ENCODE data around the gene ARHGEF4. TPM values are rescaled to one million over a fixed set of nuclear protein-coding genes. Genes with fewer than 3 reads are reported as not detected.

Gene ARHGEF4
- total and polyA plus RNA-seq, 3 experiments from 2014 or later, result 0.51 to 5.3 (median 1.2) TPM

- H3K27me3 Mint-ChIP-seq, result peaks cover 9 to 23% of the 10 kb centered on the region in 2 donors
- no peaks in the 10 kb centered on the region for H3K36me3 Mint-ChIP-seq
- Histone ChIP-seq H3K9me3 (ENCODE audit: low read length) (no peaks in the 10 kb centered on the region), H3K4me3 (ENCODE audit: low read length) (no peak overlapping the region), H3K4me1 (ENCODE audit: insufficient read depth, low read length) (no peaks in the 10 kb centered on the region), H3K27me3 (ENCODE audit: insufficient read depth, low read length, poor library complexity, severe bottlenecking) (no peaks in the 10 kb centered on the region), H3K27ac (ENCODE audit: low read depth, low read length) (no peak overlapping the region), H3K36me3 (ENCODE audit: insufficient read depth, low read length) (no peaks in the 10 kb centered on the region)
- DNase-seq, result no peak
- ChIA-PET CTCF (interaction anchor here (3.9 kb wide), 1 partner anchor 118 kb away, joined by 15 read pairs; no protein-coding TSS in a partner anchor), POLR2A (no interaction called here)
- H3K27ac Mint-ChIP-seq, result no peak overlapping the region
- no peaks in the 10 kb centered on the region for H3K4me1 Mint-ChIP-seq
- no peak overlapping the region for H3K4me3 Mint-ChIP-seq
- no peaks in the 10 kb centered on the region for H3K9me3 Mint-ChIP-seq
Observed at GRCh38 chr2:130915595-130916437, 79.1 kb downstream of the ARHGEF4 start.

- H3K9me3 ChIP-seq (ENCODE audit: low read length), result no peaks in the 10 kb centered on the region
- DNase-seq, result no peak
- H3K4me1 Mint-ChIP-seq, result no peaks in the 10 kb centered on the region
- H3K36me3 ChIP-seq (ENCODE audit: insufficient read depth, low read length), result no peaks in the 10 kb centered on the region
- H3K4me3 Mint-ChIP-seq, result no peak overlapping the region
- H3K9me3 Mint-ChIP-seq, result no peaks in the 10 kb centered on the region
- ChIA-PET CTCF (interaction anchor here (3.9 kb wide), 1 partner anchor 119 kb away, joined by 15 read pairs; no protein-coding TSS in a partner anchor), POLR2A (no interaction called here)
- H3K27ac Mint-ChIP-seq, result no peak overlapping the region
- H3K27me3 ChIP-seq (ENCODE audit: insufficient read depth, low read length, poor library complexity, severe bottlenecking), result no peaks in the 10 kb centered on the region
- no peak overlapping the region for H3K27ac ChIP-seq (ENCODE audit: low read depth, low read length)
- no peaks in the 10 kb centered on the region for H3K4me1 ChIP-seq (ENCODE audit: insufficient read depth, low read length)
- no peaks in the 10 kb centered on the region for H3K36me3 Mint-ChIP-seq
- H3K27me3 Mint-ChIP-seq, result peaks cover 9 to 23% of the 10 kb centered on the region in 2 donors
- no peak overlapping the region for H3K4me3 ChIP-seq (ENCODE audit: low read length)
Observed at GRCh38 chr2:130916438-130916705, 79.7 kb downstream of the ARHGEF4 start.

GRCh38 chr2:130917006-130917688 lies 80.4 kb downstream of the ARHGEF4 start:
- no peak for DNase-seq
- H3K9me3 Mint-ChIP-seq, result no peaks in the 10 kb centered on the region
- CTCF ChIA-PET, result interaction anchor here (3.9 kb wide), 1 partner anchor 120 kb away, joined by 15 read pairs; no protein-coding TSS in a partner anchor
- peaks cover 9 to 23% of the 10 kb centered on the region in 2 donors for H3K27me3 Mint-ChIP-seq
- POLR2A ChIA-PET, result no interaction called here
- H3K4me3 ChIP-seq (ENCODE audit: low read length), result no peak overlapping the region
- no peaks in the 10 kb centered on the region for H3K36me3 Mint-ChIP-seq
- H3K27ac ChIP-seq (ENCODE audit: low read depth, low read length), result no peak overlapping the region
- no peaks in the 10 kb centered on the region for H3K9me3 ChIP-seq (ENCODE audit: low read length)
- no peak overlapping the region for H3K27ac Mint-ChIP-seq
- H3K27me3 ChIP-seq (ENCODE audit: insufficient read depth, low read length, poor library complexity, severe bottlenecking), result no peaks in the 10 kb centered on the region
- no peaks in the 10 kb centered on the region for H3K4me1 ChIP-seq (ENCODE audit: insufficient read depth, low read length)
- no peak overlapping the region for H3K4me3 Mint-ChIP-seq
- no peaks in the 10 kb centered on the region for H3K36me3 ChIP-seq (ENCODE audit: insufficient read depth, low read length)
- no peaks in the 10 kb centered on the region for H3K4me1 Mint-ChIP-seq

GRCh38 chr2:130918393-130918792 lies 81.7 kb downstream of the ARHGEF4 start:
- Histone ChIP-seq H3K36me3 (ENCODE audit: insufficient read depth, low read length) (no peaks in the 10 kb centered on the region), H3K27me3 (ENCODE audit: insufficient read depth, low read length, poor library complexity, severe bottlenecking) (no peaks in the 10 kb centered on the region), H3K27ac (ENCODE audit: low read depth, low read length) (no peak overlapping the region), H3K4me3 (ENCODE audit: low read length) (no peak overlapping the region), H3K4me1 (ENCODE audit: insufficient read depth, low read length) (no peaks in the 10 kb centered on the region), H3K9me3 (ENCODE audit: low read length) (no peaks in the 10 kb centered on the region)
- no peaks in the 10 kb centered on the region for H3K4me1 Mint-ChIP-seq
- CTCF ChIA-PET, result interaction anchor here (3.9 kb wide), 1 partner anchor 121 kb away, joined by 15 read pairs; no protein-coding TSS in a partner anchor
- no peaks in the 10 kb centered on the region for H3K9me3 Mint-ChIP-seq
- H3K4me3 Mint-ChIP-seq, result no peak overlapping the region
- H3K27ac Mint-ChIP-seq, result no peak overlapping the region
- no peak for DNase-seq
- peaks cover 3 to 23% of the 10 kb centered on the region in 2 donors for H3K27me3 Mint-ChIP-seq
- POLR2A ChIA-PET, result no interaction called here
- no peaks in the 10 kb centered on the region for H3K36me3 Mint-ChIP-seq

- peak; percentile 10 to 69 (median 40) for DNase-seq
- Histone ChIP-seq H3K27me3 (ENCODE audit: insufficient read depth, low read length, poor library complexity, severe bottlenecking) (no peaks in the 10 kb centered on the region), H3K4me3 (ENCODE audit: low read length) (no peak overlapping the region), H3K36me3 (ENCODE audit: insufficient read depth, low read length) (no peaks in the 10 kb centered on the region), H3K27ac (ENCODE audit: low read depth, low read length) (no peak overlapping the region), H3K9me3 (ENCODE audit: low read length) (no peaks in the 10 kb centered on the region), H3K4me1 (ENCODE audit: insufficient read depth, low read length) (no peaks in the 10 kb centered on the region)
- peaks cover 0 to 12% of the 10 kb centered on the region in 2 donors for H3K27me3 Mint-ChIP-seq
- no peak overlapping the region for H3K4me3 Mint-ChIP-seq
- CTCF ChIA-PET, result interaction anchor here (0.8 to 1.5 kb wide), 5 partner anchors 13 to 124 kb away, joined by 3 to 8 read pairs (median 3); no protein-coding TSS in a partner anchor
- no peaks in the 10 kb centered on the region for H3K36me3 Mint-ChIP-seq
- no peaks in the 10 kb centered on the region for H3K4me1 Mint-ChIP-seq
- POLR2A ChIA-PET, result interaction anchor here (0.7 kb wide), 1 partner anchor 123 kb away, joined by 3 read pairs; no protein-coding TSS in a partner anchor
- no peak overlapping the region for H3K27ac Mint-ChIP-seq
- H3K9me3 Mint-ChIP-seq, result peaks cover 0 to under 1% (median 0%) of the 10 kb centered on the region in 5 donors
Observed at GRCh38 chr2:130920415-130921163, 83.9 kb downstream of the ARHGEF4 start.

GRCh38 chr2:130921164-130921476 lies 84.4 kb downstream of the ARHGEF4 start:
- H3K36me3 Mint-ChIP-seq, result no peaks in the 10 kb centered on the region
- H3K27me3 ChIP-seq (ENCODE audit: insufficient read depth, low read length, poor library complexity, severe bottlenecking), result no peaks in the 10 kb centered on the region
- no peaks in the 10 kb centered on the region for H3K9me3 ChIP-seq (ENCODE audit: low read length)
- no peak overlapping the region for H3K4me3 Mint-ChIP-seq
- no peak overlapping the region for H3K4me3 ChIP-seq (ENCODE audit: low read length)
- H3K27ac ChIP-seq (ENCODE audit: low read depth, low read length), result no peak overlapping the region
- peaks cover 0 to 2% (median 0%) of the 10 kb centered on the region in 5 donors for H3K9me3 Mint-ChIP-seq
- no peaks in the 10 kb centered on the region for H3K36me3 ChIP-seq (ENCODE audit: insufficient read depth, low read length)
- no peak overlapping the region for H3K27ac Mint-ChIP-seq
- H3K4me1 ChIP-seq (ENCODE audit: insufficient read depth, low read length), result no peaks in the 10 kb centered on the region
- peaks cover 0 to 12% of the 10 kb centered on the region in 2 donors for H3K27me3 Mint-ChIP-seq
- DNase-seq, result no peak
- no peaks in the 10 kb centered on the region for H3K4me1 Mint-ChIP-seq
- POLR2A ChIA-PET, result interaction anchor here (0.7 kb wide), 1 partner anchor 124 kb away, joined by 3 read pairs; no protein-coding TSS in a partner anchor
- CTCF ChIA-PET, result interaction anchor here (0.8 to 1.5 kb wide), 5 partner anchors 12 to 124 kb away, joined by 3 to 8 read pairs (median 3); no protein-coding TSS in a partner anchor

- no peaks in the 10 kb centered on the region for H3K27me3 ChIP-seq (ENCODE audit: insufficient read depth, low read length, poor library complexity, severe bottlenecking)
- H3K4me1 ChIP-seq (ENCODE audit: insufficient read depth, low read length), result no peaks in the 10 kb centered on the region
- no peaks in the 10 kb centered on the region for H3K36me3 ChIP-seq (ENCODE audit: insufficient read depth, low read length)
- ChIA-PET POLR2A (no interaction called here), CTCF (interaction anchor here (1.3 kb wide), 1 partner anchor 119 kb away, joined by 3 read pairs; no protein-coding TSS in a partner anchor)
- Mint-ChIP-seq H3K36me3 (no peaks in the 10 kb centered on the region), H3K27me3 (peaks cover 4 to 9% of the 10 kb centered on the region in 2 donors), H3K9me3 (peaks cover 0 to 4% (median 0%) of the 10 kb centered on the region in 5 donors), H3K4me1 (no peaks in the 10 kb centered on the region), H3K4me3 (no peak overlapping the region), H3K27ac (no peak overlapping the region)
- DNase-seq, result no peak
- H3K9me3 ChIP-seq (ENCODE audit: low read length), result no peaks in the 10 kb centered on the region
- no peak overlapping the region for H3K4me3 ChIP-seq (ENCODE audit: low read length)
- H3K27ac ChIP-seq (ENCODE audit: low read depth, low read length), result no peak overlapping the region
Observed at GRCh38 chr2:130922417-130922816, 85.7 kb downstream of the ARHGEF4 start.
